ENCODE measurements around the gene FKBP8. TPM values are rescaled to one million over a fixed set of nuclear protein-coding genes. Genes with fewer than 3 reads are reported as not detected.

FKBP8 gene
- polyA plus RNA-seq, 1 donor from 2014 or later: 183 TPM

- Histone ChIP-seq H3K27me3 (ENCODE audit: insufficient read depth, low read depth, low read length) (no peaks in the 10 kb centered on the region), H3F3A (ENCODE audit: insufficient read depth, low read length, poor library complexity, severe bottlenecking) (no peaks in the 10 kb centered on the region), H3K9me2 (ENCODE audit: insufficient read depth, low read length) (no peaks in the 10 kb centered on the region), H3K27ac (ENCODE audit: low read length) (no peak overlapping the region), H3K36me3 (ENCODE audit: insufficient read depth, low read length) (no peaks in the 10 kb centered on the region), H2AFZ (ENCODE audit: low read depth, low read length) (no peak overlapping the region), H3K9me3 (ENCODE audit: low read length) (no peaks in the 10 kb centered on the region), H3K4me3 (ENCODE audit: low read length) (no peak overlapping the region), H3K9ac (ENCODE audit: low read length) (no peak overlapping the region), H4K20me1 (ENCODE audit: insufficient read depth) (no peaks in the 10 kb centered on the region), H3K4me2 (ENCODE audit: low read length) (no peak overlapping the region), H3K79me2 (replicated peaks; ENCODE audit: insufficient read depth, low read length) (no peaks in the 10 kb centered on the region)
- no peak for TF ChIP-seq POLR2AphosphoS5 (IDR thresholded peaks at IDR 0.05)
- TF ChIP-seq EZH2 (IDR thresholded peaks at IDR 0.05; ENCODE audit: borderline replicate concordance, insufficient read depth, low read length, poor library complexity, severe bottlenecking): no peak
- no peak for TF ChIP-seq MXI1 (conservative IDR thresholded peaks at IDR 0.05; ENCODE audit: poor library complexity, severe bottlenecking)
- TF ChIP-seq SMC3 (conservative IDR thresholded peaks at IDR 0.05; ENCODE audit: poor library complexity): no peak
- TF ChIP-seq RAD21 (conservative IDR thresholded peaks at IDR 0.05): no peak
- TF ChIP-seq CTCF (IDR thresholded peaks at IDR 0.05; ENCODE audit: poor library complexity, severe bottlenecking): no peak
- TF ChIP-seq EP300 (conservative IDR thresholded peaks at IDR 0.05; ENCODE audit: poor library complexity, severe bottlenecking): no peak
- TF ChIP-seq TAF1 (IDR thresholded peaks at IDR 0.05; ENCODE audit: low read depth): no peak
- TF ChIP-seq REST (IDR thresholded peaks at IDR 0.05; ENCODE audit: borderline replicate concordance): no peak
Observed at GRCh38 chr19:18507727-18508440, 35.5 kb downstream of the FKBP8 start.

- Histone ChIP-seq H3F3A (ENCODE audit: insufficient read depth, low read length, poor library complexity, severe bottlenecking) (no peaks in the 10 kb centered on the region), H3K27ac (ENCODE audit: low read length) (no peak overlapping the region), H3K4me3 (ENCODE audit: low read length) (no peak overlapping the region), H3K27me3 (ENCODE audit: insufficient read depth, low read depth, low read length) (no peaks in the 10 kb centered on the region), H3K9me3 (ENCODE audit: low read length) (no peaks in the 10 kb centered on the region), H3K9ac (ENCODE audit: low read length) (no peak overlapping the region), H3K36me3 (ENCODE audit: insufficient read depth, low read length) (no peaks in the 10 kb centered on the region), H3K79me2 (replicated peaks; ENCODE audit: insufficient read depth, low read length) (no peaks in the 10 kb centered on the region), H3K4me2 (ENCODE audit: low read length) (no peak overlapping the region), H2AFZ (ENCODE audit: low read depth, low read length) (no peak overlapping the region), H4K20me1 (ENCODE audit: insufficient read depth) (no peaks in the 10 kb centered on the region), H3K9me2 (ENCODE audit: insufficient read depth, low read length) (no peaks in the 10 kb centered on the region)
- TF ChIP-seq CTCF (IDR thresholded peaks at IDR 0.05; ENCODE audit: poor library complexity, severe bottlenecking) (no peak), REST (IDR thresholded peaks at IDR 0.05; ENCODE audit: borderline replicate concordance) (no peak), RAD21 (conservative IDR thresholded peaks at IDR 0.05) (no peak), EP300 (conservative IDR thresholded peaks at IDR 0.05; ENCODE audit: poor library complexity, severe bottlenecking) (no peak), MXI1 (conservative IDR thresholded peaks at IDR 0.05; ENCODE audit: poor library complexity, severe bottlenecking) (no peak), SMC3 (conservative IDR thresholded peaks at IDR 0.05; ENCODE audit: poor library complexity) (no peak), POLR2AphosphoS5 (IDR thresholded peaks at IDR 0.05) (no peak), EZH2 (IDR thresholded peaks at IDR 0.05; ENCODE audit: borderline replicate concordance, insufficient read depth, low read length, poor library complexity, severe bottlenecking) (no peak), TAF1 (IDR thresholded peaks at IDR 0.05; ENCODE audit: low read depth) (no peak)
Observed at GRCh38 chr19:18507021-18507726, 36.2 kb downstream of the FKBP8 start.

Data from neural cell (in vitro differentiated cells).